GM18519 (cell line): ENCODE results near the gene PM20D1.

Source experiments
- ATAC-seq: cut with Tn5 transposase; IDR thresholded peaks from one replicate; pipeline ENCODE4 v1.9.1; 2021; ENCODE audit warnings: mild to moderate bottlenecking, moderate library complexity; ENCODE audit not compliant: unreplicated experiment, low FRiP score

PM20D1 gene

DNA sequence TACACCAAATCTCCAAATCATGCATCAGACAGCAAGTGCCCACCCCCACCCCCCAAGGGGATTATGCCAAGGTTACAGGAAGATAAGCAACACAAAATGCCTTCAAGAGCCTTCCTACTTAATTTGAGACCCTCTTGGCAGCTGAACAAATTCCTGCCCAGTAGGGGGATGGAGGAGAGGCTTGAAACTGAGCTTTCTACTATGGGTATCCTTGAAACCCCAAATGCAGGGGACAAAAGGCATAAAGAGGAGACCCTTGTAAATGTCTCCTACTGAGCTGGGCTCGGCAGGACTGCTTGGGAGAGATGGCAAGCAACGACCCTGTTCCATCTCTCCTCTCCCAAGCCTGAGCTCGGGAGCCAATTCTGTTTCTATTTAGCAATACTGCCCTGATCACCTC, 40.5 kb downstream of the PM20D1 start:
- ATAC-seq: no peak

GRCh38 chr1:205805082-205805711, 44.7 kb downstream of the PM20D1 start:
- no peak for ATAC-seq

DNA sequence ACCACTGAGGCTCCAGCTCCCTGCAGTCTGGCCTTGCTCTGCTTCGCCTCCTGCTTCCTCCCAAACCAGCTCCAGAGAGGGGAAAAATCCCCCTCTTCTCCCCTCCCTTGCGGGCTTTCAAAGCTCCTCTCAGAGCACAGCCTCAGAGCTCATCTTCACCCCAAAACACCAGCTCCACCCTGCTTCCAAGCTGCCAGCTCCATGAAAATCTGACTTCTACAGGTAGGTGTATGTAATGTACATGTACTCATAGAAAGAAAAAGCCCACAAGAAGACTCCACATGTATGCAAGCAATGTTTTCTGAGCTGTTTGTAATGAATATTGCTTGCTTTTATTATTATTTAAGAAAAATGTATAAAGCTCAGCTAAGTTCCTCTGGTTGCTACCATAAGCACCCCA, 45.3 kb downstream of the PM20D1 start:
- no peak for ATAC-seq

- no peak for ATAC-seq
These were observed 45.9 kb downstream of the PM20D1 start for GRCh38 chr1:205803986-205804385.

- ATAC-seq: no peak
These were observed 47.9 kb downstream of the PM20D1 start for GRCh38 chr1:205802060-205802459.

GRCh38 chr1:205800981-205801703, 48.8 kb downstream of the PM20D1 start:
- no peak for ATAC-seq

DNA sequence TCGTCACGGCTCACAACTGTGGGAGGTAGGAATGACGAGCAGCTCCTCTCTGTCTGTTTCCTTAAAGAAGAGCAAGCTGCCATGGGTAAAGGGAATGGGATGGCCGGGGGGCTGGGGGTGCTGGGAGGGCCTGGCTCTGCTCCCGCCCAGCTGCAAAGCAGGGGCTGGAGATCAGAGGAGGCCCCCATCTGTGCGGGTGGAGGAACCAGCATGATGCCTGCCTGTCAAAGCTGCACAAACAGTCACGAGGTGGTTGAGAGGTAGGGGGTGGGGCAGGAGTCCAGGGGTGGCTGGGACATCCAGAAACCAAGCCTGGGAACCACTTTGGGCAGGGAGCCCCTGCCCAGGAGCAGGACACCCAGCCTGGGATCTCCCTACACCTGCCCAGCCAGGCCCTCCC, 49.5 kb downstream of the PM20D1 start:
- ATAC-seq: no peak

DNA sequence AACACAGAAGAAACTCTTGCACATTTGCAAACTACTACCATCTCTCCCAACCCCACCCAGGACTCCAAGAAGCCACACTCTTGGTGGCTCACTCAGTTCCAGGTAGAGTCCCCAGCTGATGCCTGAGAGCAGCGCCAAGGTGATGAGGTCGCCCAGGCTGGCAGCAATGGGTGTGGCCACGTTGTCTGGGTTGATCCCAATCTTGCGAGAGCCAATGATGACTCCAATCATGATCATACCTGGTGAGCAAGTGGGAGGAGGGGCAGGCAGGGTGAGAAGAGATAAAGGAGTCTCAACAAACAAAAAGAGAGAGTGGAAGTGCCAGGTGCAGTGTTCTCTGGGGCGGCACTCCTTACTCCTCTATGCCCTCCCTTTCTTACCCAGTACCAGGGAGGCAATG, 51.4 kb downstream of the PM20D1 start:
- no peak for ATAC-seq

GRCh38 chr1:205797168-205797567, 52.8 kb downstream of the PM20D1 start:
- ATAC-seq: no peak

DNA sequence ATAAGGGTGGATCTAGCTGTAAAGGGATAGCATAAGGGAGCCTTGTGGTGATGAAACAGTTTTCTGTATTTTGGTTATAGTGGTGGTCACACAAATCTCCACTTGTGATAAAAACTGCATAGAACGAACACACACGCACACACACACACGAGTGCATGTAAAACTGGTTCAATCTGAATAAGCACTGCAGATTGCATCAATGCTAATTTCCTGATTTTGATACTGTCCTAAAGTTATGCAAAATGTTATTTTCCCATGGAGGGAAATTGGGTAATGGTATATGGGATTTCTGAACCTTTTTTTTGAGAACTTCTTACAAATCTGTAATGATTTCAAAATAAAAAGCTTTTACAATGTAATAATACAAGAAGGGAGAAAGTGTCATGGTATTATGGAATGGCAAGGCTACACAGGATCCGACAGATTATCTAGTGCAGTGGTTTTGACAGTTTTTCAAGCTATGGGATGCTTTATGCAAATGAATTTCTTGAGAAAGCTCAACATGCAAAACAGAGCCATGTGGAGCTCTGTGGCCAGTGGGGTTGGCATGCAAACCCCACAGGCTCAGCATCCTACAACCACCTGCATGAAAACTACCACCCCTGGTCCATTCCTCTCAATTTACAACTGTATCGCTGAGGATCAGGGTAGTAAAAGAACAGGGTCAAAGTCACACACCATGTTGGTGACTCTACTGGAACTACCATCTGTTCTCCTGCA, 55.8 kb downstream of the PM20D1 start:
- ATAC-seq: no peak

DNA sequence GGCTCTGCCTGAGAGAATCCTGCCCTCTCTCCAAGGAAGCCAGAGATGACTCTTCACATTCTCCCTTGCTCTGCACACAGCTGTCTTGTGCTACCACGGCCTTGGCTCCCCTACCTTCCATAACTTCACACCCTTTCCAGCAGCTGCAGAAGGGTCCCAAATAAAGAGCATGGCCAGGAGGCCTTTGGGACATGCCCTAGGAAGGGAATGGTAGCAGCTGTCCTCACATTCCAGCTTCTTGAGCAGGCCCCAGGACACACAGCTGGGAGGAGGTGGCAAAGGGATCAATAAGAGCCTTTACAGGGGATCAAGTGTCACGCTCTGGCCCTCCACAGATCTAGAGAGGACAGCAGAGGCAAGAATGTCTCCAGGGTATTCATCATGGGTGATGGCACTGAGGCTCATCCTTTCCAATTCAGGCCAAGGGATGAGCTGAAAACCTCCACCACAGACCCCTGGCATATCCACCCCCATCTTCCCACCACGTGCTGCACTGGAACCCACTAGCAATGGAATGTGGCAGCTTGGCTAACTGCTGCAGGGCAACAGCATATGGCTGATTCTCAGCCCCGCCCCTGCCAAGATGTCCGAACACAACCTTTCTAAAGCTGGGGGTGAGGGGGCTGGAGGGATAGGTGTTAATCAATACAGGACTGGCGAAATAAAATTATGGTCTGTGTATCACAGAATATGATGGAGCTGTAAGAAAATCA, 56.8 kb downstream of the PM20D1 start:
- ATAC-seq: no peak

GRCh38 chr1:205792481-205792881, 57.5 kb downstream of the PM20D1 start:
- ATAC-seq: no peak

DNA sequence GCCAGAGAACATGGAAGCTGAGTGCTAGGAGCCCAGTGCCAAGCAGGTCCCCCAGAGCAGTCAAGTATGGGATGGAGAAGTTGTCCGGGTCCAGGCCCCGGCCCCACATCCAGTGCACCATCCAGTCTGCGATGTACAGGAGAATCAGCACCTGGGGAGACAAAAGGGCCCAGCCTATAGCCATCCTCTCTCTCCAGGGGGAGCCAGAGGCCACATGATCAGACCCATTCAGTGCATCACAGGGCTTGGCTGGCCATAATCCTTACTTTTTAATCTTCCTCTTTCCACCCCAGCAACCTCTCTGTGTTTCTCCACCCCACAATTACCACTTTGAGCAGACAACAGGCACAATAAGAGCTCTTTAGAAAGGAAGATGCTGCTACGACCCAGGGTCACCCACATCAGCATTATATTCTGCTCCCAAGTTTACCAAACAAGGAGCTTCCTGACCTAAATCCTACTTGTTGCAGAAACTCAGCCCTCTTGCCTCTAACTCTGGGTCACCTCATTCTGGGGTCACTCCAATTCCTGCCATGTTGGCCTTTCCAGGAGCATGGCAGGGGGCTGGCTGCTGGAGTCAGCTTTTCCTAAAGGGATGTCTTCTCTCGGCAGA, 58.3 kb downstream of the PM20D1 start:
- no peak for ATAC-seq

GRCh38 chr1:205787287-205787916, 62.5 kb downstream of the PM20D1 start:
- ATAC-seq: no peak

GRCh38 chr1:205786601-205787000, 63.3 kb downstream of the PM20D1 start:
- no peak for ATAC-seq

GRCh38 chr1:205785446-205785845, 64.5 kb downstream of the PM20D1 start:
- ATAC-seq: no peak

DNA sequence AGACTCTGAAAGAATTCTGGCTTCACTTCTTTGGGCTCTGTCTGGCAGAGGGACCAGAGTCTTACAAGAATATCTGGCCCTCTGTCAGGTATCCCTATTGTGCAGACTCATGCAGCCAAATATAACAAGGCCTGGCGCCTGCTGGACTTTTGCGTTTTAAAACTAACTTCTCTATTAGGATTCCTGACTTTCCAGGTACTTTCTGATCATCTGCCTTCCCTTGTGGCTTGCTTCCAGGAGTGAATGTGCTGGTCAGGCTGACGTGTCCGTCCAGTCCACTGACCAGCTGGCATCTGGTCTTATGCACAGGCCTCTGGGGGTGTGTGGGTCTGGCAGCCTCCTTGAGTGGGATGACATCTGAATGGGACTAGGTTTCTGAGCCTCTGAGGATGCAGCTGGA, 66.0 kb downstream of the PM20D1 start:
- no peak for ATAC-seq

GRCh38 chr1:205783433-205783795, 66.5 kb downstream of the PM20D1 start:
- ATAC-seq: no peak

DNA sequence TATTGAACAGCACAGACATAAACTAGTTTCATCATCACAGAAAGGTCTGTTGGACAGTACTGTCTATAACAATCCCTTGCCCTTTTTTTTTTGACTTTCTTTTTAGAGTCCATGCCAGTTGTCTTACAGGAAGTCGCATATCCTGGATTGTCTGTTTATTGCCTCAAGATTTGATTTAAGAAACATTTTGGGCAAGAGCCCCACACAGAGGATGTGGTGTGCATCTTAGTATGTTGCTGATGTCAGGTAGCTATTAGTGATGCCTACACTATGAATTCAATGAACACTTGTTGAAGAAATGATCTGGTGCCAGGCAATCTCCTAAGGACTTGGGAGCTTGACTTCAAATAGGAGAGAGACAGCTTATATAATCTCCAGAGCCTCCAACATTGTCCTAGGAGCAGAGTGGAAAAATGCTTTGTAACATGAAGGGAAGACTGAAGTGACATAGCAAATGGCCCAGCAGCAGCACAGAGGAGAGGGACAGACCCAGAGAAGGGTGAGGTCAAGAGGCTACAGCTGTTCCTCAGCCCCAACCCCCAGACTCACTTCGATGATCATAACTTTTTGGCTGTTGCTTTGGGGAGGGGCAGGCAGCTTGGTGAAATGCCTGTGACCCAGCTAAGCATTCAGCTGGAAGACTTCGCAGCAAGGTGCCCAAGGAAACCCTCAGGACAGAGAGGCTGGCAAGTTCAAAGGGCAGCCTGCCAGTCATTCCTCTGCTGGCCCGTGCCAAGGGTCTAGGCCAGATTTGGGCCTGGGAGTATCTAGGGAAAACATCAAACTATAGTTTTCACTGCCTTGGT, 67.1 kb downstream of the PM20D1 start:
- no peak for ATAC-seq
